ENCODE results near the gene PCGF6.

DNA sequence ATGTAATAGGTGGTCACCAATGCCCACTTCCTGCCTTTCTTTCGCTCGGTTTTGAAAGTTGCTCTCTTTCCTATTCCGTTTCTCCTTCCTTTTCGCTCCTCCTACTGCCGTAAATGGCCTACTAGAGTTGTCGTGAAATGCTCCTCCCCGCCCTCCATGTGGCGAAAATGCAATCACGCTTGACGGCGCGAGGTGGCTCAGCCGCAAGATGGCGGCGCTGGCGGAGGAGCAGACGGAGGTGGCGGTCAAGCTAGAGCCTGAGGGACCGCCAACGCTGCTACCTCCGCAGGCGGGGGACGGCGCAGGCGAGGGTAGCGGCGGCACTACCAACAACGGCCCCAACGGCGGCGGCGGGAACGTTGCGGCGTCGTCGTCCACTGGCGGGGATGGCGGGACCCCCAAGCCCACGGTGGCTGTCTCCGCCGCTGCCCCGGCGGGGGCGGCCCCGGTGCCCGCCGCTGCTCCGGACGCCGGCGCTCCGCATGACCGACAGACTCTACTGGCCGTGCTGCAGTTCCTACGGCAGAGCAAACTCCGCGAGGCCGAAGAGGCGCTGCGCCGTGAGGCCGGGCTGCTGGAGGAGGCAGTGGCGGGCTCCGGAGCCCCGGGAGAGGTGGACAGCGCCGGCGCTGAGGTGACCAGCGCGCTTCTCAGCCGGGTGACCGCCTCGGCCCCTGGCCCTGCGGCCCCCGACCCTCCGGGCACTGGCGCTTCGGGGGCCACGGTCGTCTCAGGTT, 17.0 kb upstream of the PCGF6 start, which contains the start of gene TAF5:
- TF ChIP-seq, protein P1, sequence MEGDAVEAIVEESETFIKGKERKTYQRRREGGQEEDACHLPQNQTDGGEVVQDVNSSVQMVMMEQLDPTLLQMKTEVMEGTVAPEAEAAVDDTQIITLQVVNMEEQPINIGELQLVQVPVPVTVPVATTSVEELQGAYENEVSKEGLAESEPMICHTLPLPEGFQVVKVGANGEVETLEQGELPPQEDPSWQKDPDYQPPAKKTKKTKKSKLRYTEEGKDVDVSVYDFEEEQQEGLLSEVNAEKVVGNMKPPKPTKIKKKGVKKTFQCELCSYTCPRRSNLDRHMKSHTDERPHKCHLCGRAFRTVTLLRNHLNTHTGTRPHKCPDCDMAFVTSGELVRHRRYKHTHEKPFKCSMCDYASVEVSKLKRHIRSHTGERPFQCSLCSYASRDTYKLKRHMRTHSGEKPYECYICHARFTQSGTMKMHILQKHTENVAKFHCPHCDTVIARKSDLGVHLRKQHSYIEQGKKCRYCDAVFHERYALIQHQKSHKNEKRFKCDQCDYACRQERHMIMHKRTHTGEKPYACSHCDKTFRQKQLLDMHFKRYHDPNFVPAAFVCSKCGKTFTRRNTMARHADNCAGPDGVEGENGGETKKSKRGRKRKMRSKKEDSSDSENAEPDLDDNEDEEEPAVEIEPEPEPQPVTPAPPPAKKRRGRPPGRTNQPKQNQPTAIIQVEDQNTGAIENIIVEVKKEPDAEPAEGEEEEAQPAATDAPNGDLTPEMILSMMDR (conservative IDR thresholded peaks at IDR 0.05), result no peak
- peak; percentile 71; the same call in 1 of the 2 replicates for TF ChIP-seq ZFX (IDR thresholded peaks at IDR 0.05)

All from C4-2B (cell line).